Spleen (tissue), 11 donors: Measurements from ENCODE around the gene MUC5B. TPM values are rescaled to one million over a fixed set of nuclear protein-coding genes. Genes with fewer than 3 reads are reported as not detected.

Source experiments
- DNase-seq: peaks from one replicate; pipeline ENCODE4 v3.0.0-alpha.2; 2020
- H3K27ac ChIP-seq, 8 donors: fragments of 200-600 bp; sonication (generic) in 7 of 8; 1 replicate in 4 of 8; 2 replicates in 4 of 8; pipeline versions ENCODE4 v1.5.0 to v1.8.0; 2016 to 2021; ENCODE audit warnings: inconsistent platforms in 4 of 8, mild to moderate bottlenecking in 4 of 8, moderate library complexity in 1 of 8
- H3K27me3 ChIP-seq, 7 donors: fragments of 200-600 bp; sonication (generic) in 6 of 7; replicated peaks in 1 of 7; 1 replicate in 4 of 7; 2 replicates in 3 of 7; pipeline versions ENCODE4 v1.5.0 to v1.8.0; 2016 to 2021; ENCODE audit warnings: inconsistent platforms in 3 of 7, mild to moderate bottlenecking in 1 of 7
- H3K36me3 ChIP-seq, 6 donors: fragments of 200-600 bp; sonication (generic) in 5 of 6; 1 replicate in 4 of 6; 2 replicates in 2 of 6; pipeline versions ENCODE4 v1.5.0 to v1.8.0; 2016 to 2021; ENCODE audit warnings: inconsistent platforms in 2 of 6
- H3K4me1 ChIP-seq, 6 donors: fragments of 200-600 bp; sonication (generic) in 5 of 6; 1 replicate in 3 of 6; 2 replicates in 3 of 6; pipeline versions ENCODE4 v1.5.0 to v1.8.0; 2016 to 2021; ENCODE audit warnings: inconsistent platforms in 3 of 6
- H3K4me3 ChIP-seq, 8 donors: fragments of 200-600 bp; sonication (generic) in 7 of 8; 1 replicate in 4 of 8; 2 replicates in 4 of 8; pipeline versions ENCODE4 v1.5.0 to v1.8.0; 2016 to 2021; ENCODE audit warnings: inconsistent platforms in 4 of 8, mild to moderate bottlenecking in 4 of 8, moderate library complexity in 2 of 8
- H3K9me3 ChIP-seq, 8 donors: fragments of 200-600 bp; sonication (generic) in 7 of 8; 1 replicate in 4 of 8; 2 replicates in 4 of 8; pipeline versions ENCODE4 v1.5.0 to v1.8.0; 2016 to 2021; ENCODE audit warnings: inconsistent platforms in 4 of 8
- POLR2A ChIP-seq, 3 donors: fragments of 450-650 bp; IDR thresholded peaks; one replicate each; pipeline ENCODE4 v1.5.1; 2017; ENCODE audit warnings: antibody characterized with exemption in 3 of 3, mild to moderate bottlenecking in 1 of 3
- POLR2AphosphoS5 ChIP-seq, 3 donors: sonication (generic); formaldehyde crosslinking; IDR thresholded peaks; one replicate each; pipeline ENCODE4 v1.5.1; 2017; ENCODE audit warnings: antibody characterized with exemption in 3 of 3
- WGBS, 5 donors: extraction: QIAGEN DNeasy Blood & Tissue Kit in 3 of 5; methylation state at CpG; one replicate each; pipeline versions ENCODE4 v1.1.5 to v1.1.7; 2013 to 2018; 5-methylcytosine and 5-hydroxymethylcytosine counted together
- intact Hi-C: fragments of 100-400 bp; cut with DNase I; formaldehyde crosslinking; loops from one replicate; pipeline ENCODE4 v1.15.0; 2023; ENCODE audit warnings: low total_unique reads
- polyA plus RNA-seq, 3 donors: library from polyadenylated mRNA; stranded (reverse); fragments of 200-250 nt; gene quantifications; one replicate each; pipeline ENCODE4 v1.2.1, GENCODE V29; 2013
- total RNA-seq, 7 donors: library from RNA; depleted of rRNA in 3 of 7; stranded (reverse); fragments of >200 nt in 3 of 7; fragmentation: NEBNext Ultra II Directional in 4 of 7; extraction: Animal tissue kit (Norgen Biotek cat#: 25700) in 4 of 7; gene quantifications; one replicate each; pipeline versions ENCODE4 v1.1.0 to v1.2.1, GENCODE V29; 2016 to 2021
- TF ChIP-seq, protein P1 (sequence below), 11 experiments: fragments of 200-600 bp in 7 of 11; fragments of 450-650 bp in 4 of 11; sonication (generic) in 4 of 11; IDR thresholded peaks in 8 of 11; conservative IDR thresholded peaks in 3 of 11; 1 replicate in 7 of 11; 2 replicates in 4 of 11; pipeline versions ENCODE4 v1.4.0 to v1.8.0; 2016 to 2021; ENCODE audit warnings: antibody characterized with exemption in 11 of 11, inconsistent platforms in 4 of 11, mild to moderate bottlenecking in 1 of 11
- donor health status: healthy with polysubstance abuse.
- donor health status: DM: no; HTN: no; CAD: no; lungs with moderate emphysema.
- donor health status: DM: no; HTN: no; CAD: no.
- donor health status: Bipolar disorder and iron deficiency.
- donor health status: healthy.
- donor health status: DM: no; HTN: no; CAD: no.
- donor health status: DM: yes; HTN: yes; CAD: no.

MUC5B gene
- total and polyA plus RNA-seq, 10 donors: under 0.01 to 0.09 (median under 0.01) TPM; not detected in 7

GRCh38 chr11:1296287-1296686 is 73.4 kb downstream of the MUC5B start:
- Histone ChIP-seq H3K27me3 (no peaks in the 10 kb centered on the region), H3K27ac (no peak overlapping the region), H3K4me3 (no peak overlapping the region), H3K9me3 (no peaks in the 10 kb centered on the region), H3K36me3 (peaks cover 0 to 85% (median 35%) of the 10 kb centered on the region in 6 donors), H3K4me1 (peaks cover 0 to 67% (median 40%) of the 10 kb centered on the region in 6 donors)
- 89 to 95% (median 94%) methylated on average over 9 of the region's 9 CpGs for WGBS, 5 donors
- peak; percentile 62 for DNase-seq
- intact Hi-C loops: no loop called here
- TF ChIP-seq POLR2AphosphoS5 (IDR thresholded peaks at IDR 0.05) (no peak), POLR2A (IDR thresholded peaks at IDR 0.05) (no peak)
- TF ChIP-seq, protein P1, sequence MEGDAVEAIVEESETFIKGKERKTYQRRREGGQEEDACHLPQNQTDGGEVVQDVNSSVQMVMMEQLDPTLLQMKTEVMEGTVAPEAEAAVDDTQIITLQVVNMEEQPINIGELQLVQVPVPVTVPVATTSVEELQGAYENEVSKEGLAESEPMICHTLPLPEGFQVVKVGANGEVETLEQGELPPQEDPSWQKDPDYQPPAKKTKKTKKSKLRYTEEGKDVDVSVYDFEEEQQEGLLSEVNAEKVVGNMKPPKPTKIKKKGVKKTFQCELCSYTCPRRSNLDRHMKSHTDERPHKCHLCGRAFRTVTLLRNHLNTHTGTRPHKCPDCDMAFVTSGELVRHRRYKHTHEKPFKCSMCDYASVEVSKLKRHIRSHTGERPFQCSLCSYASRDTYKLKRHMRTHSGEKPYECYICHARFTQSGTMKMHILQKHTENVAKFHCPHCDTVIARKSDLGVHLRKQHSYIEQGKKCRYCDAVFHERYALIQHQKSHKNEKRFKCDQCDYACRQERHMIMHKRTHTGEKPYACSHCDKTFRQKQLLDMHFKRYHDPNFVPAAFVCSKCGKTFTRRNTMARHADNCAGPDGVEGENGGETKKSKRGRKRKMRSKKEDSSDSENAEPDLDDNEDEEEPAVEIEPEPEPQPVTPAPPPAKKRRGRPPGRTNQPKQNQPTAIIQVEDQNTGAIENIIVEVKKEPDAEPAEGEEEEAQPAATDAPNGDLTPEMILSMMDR (IDR thresholded peaks at IDR 0.05 in 8 of 11, conservative IDR thresholded peaks at IDR 0.05 in 3 of 11): no peak

DNA sequence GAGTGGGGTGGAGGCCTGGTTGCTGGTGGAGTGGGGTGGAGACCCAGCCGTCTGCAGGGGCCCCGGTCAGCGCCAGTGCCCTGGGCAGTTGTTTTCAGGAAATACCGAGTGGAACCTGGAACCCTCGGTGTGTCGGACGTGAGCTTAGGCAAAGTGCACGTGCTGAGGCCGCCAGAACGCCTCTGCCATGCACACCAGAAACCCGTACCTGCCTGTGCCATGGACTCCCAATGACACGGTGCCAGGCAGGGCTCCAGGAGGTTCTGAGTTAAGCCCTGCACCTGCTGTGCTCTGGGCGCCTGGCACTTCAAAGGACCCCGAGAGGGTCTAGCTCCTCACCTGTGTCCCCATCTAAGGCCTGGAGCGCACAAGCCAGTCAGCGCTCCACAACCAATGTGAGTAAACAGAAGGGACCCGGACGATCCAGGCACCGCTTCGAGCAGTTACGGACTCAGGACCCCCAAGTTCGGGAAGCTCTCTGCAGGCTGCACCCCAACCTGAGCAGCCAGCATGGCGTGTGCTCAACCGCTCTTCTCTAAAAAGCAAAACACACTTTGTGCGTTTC is 74.2 kb downstream of the MUC5B start:
- H3K4me1 ChIP-seq: peaks cover 5 to 71% (median 43%) of the 10 kb centered on the region in 6 donors
- 90 to 95% (median 93%) methylated on average over 11 to 25 of the region's 25 CpGs for WGBS, 5 donors

GRCh38 chr11:1297576-1298473 is 75.0 kb downstream of the MUC5B start:
- peak; percentile 80 for DNase-seq
- peak overlapping the region in 5 of 8 donors; percentile 1 to 72 (median 58) for H3K27ac ChIP-seq
- no peaks in the 10 kb centered on the region for H3K27me3 ChIP-seq
- H3K4me3 ChIP-seq: no peak overlapping the region
- intact Hi-C loops: no loop called here
- peaks cover 7 to 71% (median 46%) of the 10 kb centered on the region in 6 donors for H3K4me1 ChIP-seq
- WGBS, 5 donors: 61 to 71% (median 64%) methylated on average over 23 to 31 of the region's 31 CpGs
- no peaks in the 10 kb centered on the region for H3K9me3 ChIP-seq
- TF ChIP-seq POLR2A (IDR thresholded peaks at IDR 0.05): no peak
- TF ChIP-seq, protein P1 (IDR thresholded peaks at IDR 0.05 in 8 of 11, conservative IDR thresholded peaks at IDR 0.05 in 3 of 11): no peak
- TF ChIP-seq POLR2AphosphoS5 (IDR thresholded peaks at IDR 0.05): peak; percentile 35 to 42 (median 37)
- peaks cover 0 to 81% (median 32%) of the 10 kb centered on the region in 6 donors for H3K36me3 ChIP-seq

More for the DNA sequence above, 74.2 kb downstream of the MUC5B start:
- TF ChIP-seq, protein P1 (IDR thresholded peaks at IDR 0.05 in 8 of 11, conservative IDR thresholded peaks at IDR 0.05 in 3 of 11): no peak
- TF ChIP-seq POLR2AphosphoS5 (IDR thresholded peaks at IDR 0.05): no peak
- TF ChIP-seq POLR2A (IDR thresholded peaks at IDR 0.05): no peak
- H3K9me3 ChIP-seq: no peaks in the 10 kb centered on the region
- no peaks in the 10 kb centered on the region for H3K27me3 ChIP-seq
- DNase-seq: peak; percentile 64
- H3K36me3 ChIP-seq: peaks cover 0 to 81% (median 35%) of the 10 kb centered on the region in 6 donors
- peak overlapping the region in 2 of 8 donors; percentile 63 to 72 for H3K27ac ChIP-seq
- intact Hi-C loops: no loop called here
- no peak overlapping the region for H3K4me3 ChIP-seq
